HG02798 (cell line): Measurements from ENCODE around the gene PPP1R1B.

ENCODE experiments used
- ATAC-seq: cut with Tn5 transposase; IDR thresholded peaks from one replicate; pipeline ENCODE4 v1.9.1; 2021; ENCODE audit warnings: mild to moderate bottlenecking; ENCODE audit not compliant: unreplicated experiment, poor library complexity

The PPP1R1B gene

DNA sequence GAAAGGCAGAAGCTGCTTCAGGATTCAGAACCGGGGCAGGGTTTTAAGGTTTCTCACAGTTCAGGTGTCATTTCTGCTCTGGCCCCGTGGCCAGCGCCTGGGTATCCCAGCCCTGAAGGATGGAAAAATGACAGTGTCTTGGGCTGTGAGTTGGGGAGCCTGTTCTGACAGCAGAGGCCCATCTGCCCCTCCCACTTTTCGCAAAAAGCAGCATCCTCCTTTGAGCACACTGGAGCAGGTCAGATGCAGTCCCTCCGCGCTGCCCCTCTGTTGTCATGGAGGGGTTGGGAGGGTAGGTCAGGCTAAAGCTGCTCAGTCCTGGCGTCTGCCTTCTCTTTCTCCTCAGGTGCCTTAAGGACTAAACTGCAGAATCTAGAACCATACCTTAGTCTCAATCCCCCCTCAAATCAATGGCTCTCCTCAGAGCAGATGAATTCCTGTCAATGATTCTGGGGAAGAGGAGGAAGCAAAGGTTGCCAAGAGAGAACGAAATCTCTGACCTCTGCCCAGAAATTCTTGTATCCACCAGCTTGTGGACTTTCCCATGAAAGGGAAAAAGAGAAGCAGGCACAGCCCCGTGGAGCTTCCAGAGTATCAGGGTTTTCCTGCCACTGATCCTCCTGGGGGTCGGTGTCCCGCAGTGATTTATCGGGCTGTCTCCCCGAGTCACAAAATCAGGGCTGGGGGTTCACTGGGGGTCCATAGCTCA lies 26.3 kb upstream of the PPP1R1B start:
- no peak for ATAC-seq

DNA sequence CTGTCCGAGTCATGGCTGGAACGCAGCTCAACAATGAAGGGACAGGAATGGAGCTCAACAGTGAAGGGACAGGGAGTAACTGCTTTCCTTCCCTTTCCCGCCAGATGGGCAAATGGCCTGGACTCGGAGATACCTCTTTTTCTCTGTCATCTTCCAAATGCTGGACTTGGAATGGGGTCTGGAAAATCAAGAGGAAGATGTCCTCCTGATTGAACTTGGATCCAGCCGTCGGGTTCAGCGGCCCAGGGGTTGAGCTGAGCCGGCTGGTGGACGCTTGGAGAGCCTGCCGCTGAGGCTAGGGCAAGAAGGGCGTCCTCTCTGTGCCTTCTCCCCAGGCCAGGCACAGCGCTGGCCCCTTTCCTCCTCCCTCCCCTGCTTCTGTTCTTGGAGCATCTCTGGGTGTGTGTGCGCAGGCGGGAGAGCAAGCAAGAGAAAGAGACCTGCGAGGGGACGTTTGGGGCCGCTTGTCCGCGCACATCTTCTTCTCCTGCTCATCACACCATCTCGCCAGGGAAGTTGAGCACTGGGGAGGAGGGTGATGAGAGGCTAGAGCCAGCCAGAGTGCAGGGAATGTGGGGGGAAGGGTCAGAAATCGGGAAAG lies 25.7 kb upstream of the PPP1R1B start:
- no peak for ATAC-seq

DNA sequence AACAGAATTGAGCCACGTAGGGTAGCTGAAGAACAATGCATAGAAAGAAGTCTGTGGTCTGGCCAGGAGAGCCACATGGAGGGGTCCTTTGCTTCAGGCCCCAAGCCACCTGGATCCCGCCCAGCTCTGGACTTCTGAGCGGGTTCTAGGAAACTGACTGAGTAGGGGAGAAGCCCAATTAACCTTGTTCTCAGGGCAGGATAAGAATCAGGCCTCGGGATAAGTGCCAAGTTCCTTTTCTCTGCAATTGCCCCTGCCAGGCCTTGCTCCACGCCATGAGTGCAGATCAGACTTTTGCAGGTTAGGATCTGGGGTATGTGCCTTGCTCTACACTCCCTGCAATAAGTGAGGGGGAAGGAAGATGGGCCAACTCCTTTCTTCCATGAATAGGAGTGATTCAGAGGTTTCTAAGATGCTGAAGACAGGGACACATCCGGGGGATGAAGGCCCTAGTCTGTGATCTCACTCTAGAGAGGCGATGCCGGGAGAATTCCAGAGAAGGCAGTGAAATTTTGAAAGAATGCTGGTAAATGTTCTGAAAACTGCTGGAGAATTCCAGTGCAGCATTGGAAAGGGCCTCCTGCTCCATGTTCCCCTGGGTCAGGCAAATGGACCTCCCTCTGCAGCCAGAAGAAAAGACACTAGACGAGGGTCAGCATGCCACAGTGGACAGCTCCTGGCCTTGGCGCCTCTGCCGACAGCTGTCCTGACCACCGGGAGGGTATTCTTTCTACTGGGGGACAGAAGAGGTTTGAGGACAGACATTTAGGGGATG lies 24.8 kb upstream of the PPP1R1B start:
- no peak for ATAC-seq

DNA sequence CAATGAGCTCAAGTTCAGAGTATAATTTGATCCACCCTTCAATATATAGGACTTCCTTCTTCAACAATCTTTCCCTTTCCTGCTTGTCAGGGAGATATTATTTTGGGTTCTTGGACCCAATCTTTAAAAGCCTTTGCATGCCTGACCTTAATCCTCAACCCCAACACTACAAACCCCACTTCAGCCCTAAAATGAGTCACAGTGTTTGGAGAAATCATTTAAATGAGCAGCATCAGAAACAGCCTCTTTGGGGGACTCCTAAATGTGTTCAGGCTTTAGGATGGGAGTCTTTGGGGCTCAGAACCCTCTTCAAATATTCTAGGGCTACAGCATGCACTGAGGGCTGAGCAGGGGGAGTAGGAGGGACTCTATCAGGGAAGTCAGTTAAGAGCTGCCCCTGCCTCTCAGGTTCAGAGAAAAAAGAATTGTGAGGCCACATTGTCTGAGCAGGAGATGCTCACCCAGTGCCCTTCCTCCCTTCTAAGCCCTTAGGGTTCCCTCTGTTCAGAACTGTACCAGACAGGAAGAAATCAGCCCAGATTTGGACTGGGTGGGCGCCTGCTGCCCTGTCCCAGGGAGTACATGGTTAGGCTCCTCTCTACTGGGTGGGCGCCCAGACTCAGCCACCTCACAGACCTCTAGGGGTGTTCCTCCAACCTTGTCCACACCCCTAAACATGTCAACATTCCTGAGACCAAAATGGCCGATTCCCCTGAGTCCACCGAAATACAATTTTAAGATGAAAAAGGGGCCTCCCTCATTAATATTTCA lies 24.0 kb upstream of the PPP1R1B start:
- no peak for ATAC-seq

DNA sequence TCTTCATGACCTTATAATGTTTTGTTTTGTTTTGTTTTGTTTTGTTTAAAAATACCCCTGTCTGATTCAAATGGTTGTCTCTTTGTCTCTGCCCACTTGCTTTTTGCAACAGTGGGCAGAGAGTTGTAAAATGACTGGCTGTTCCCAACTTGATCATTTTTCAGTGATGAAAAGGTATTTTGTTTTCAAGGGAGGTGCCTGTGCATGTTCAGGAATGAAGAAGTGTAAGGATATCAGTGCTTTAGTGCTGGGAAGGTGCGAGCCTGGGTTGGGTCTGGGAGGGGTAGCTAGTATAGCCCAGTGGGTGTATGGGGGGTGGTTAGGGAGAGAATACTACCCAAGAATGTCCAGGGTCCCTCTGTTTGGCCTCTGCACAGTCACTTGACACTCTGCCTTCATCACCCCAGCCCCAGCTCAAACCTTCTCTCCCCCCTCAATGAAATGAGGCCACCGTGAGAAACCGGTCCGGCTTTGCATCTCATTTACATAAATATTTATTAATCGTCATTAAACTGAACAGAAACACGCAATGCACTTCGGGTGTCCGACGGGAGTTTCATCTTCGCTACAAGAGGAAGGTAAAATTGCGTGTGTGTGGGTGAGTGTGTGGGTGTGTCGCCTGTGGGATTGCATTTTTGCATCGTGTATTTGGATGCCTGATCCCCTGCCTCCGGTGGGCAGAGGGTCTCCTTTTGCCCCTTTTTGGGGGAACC lies 23.3 kb upstream of the PPP1R1B start:
- no peak for ATAC-seq

DNA sequence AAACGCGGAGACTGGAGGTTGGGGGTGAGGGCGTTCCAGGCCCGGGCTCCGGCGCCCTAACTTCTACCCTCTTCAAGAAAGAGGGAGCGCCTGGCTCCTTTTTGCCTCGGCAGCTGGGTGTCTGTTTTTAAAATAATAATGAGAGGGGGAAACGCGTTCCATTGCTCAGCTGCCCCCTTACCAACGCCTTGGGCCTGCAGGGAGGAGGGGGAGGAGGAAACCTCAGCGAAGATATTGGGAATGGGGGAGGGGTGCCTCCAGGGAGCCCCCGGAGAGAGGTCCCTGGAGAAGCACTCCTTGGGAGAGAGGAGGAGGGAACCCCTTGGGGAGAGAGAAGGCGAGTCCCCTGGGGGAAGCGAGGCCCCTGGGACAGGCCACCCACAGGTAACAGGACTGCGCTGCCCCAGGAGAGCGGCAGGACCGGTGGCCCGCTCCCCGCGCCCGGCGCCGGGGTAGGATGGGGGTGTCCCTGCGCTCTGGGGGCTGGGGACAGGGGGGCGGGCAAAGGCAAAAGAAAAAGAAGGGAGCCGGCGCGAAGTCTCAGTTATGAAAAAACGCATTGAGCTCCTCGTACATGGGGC lies 21.8 kb upstream of the PPP1R1B start:
- no peak for ATAC-seq

DNA sequence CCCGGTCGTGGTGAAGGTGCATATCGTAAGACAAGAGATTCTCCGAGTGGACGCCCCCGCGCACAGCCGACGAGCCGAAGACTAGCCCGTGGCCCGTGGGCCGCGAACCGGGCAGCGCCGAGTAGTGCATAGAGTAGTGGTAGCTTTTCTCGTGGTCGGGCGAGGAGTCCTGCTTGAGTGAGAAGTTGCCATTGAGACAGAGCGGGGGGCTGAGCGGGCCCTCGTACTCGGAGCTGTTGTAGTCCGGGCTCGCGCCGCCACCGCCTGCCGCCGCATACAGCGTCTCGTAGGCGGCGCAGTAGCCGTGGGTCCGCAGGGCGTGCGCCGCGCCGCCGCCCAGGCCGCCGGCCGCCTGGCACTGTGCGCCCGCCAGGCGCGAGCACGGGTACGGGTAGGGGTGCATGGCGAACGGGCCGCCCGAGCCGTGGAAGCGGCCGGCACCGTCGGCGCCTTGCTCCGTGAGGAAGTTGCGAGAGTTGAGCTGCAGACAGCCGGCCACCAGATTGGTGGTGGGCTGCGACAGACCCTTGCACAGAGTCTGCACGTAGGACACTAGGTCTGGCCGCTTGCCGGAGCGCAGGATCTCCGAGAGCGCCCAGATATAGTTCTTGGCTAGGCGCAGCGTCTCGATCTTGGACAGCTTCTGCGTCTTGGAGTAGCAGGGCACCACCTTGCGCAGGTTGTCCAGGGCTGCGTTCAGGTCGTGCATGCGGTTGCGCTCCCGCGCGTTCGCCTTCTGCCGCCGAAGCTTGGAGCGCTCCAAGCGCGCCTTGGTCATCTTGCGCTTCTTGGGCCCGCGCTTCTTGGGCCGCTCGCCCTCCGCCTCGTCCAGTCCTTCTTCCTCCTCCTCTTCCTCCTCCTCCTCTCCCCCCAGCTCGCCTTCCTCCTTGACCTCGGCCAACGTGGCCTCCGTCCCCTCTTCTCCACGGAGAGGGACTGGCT lies 21.0 kb upstream of the PPP1R1B start:
- no peak for ATAC-seq

DNA sequence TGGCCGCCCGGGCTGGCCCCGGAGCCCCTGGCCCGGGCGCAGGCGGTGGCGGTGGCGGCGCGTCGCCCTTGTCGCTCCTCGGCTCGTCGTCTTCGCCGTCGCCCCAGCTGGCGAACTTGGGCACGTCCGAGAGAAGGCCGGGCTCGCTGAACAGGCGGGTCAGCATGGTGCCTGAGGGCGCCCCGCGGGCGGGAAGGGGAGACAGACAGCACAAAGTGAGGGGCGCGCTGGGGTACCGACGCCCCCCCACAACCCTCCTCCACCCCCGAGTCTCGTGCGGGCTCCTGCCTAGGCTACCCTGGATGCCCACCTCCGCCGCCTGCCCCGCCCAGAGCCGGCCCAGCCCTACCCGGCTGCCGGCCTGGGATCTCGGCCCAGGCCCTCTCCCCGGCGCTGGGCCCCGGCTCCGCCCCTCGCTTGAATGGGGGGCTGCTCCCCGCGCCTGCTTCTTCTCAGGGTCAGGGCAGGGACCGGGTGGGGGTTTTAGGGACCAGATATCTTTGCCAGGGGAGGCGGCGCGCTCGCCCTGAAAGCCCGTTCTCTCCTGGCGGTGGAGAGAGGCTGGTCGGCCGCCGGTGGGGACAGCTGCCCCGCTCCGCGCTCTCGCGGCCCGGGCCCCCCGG lies 20.2 kb upstream of the PPP1R1B start:
- ATAC-seq: no peak

DNA sequence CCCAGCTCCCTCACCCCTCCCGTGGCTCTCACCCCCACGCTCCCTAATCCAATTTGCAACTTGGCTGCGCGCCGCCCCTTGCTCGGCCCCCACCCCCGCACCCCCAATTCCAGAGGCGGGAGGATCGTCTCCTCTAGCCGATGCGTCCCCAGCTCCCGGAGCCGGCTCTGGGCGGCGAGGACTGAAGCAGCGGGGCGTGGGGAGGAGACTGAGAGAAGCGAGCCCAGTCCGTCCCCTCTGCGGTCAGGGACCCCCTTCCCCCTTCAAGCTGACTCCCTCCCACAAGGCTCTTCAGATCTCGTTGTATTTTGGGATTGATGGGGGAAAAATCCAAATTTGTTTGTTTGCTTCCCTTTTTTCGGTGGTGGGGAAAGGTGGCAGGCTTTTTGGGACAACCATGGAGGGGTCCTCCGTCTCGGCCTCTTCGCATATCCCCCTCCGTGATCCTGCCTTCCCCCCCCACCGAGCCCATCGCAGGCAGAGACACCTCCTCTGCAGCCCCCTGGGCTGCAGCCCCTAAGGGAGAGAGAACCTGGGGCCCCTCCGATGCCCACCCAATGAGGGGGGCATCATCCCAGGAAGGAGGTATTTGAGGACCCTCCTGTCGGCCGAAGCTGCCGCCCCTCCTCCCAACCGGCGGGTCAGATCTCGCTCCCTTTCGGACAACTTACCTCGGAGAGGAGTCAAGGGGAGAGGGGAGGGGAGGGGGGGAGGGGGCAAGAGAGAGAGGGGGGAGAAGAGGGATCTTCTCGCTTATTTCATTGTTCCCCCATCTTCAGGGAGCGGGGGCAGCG lies 19.5 kb upstream of the PPP1R1B start:
- no peak for ATAC-seq

DNA sequence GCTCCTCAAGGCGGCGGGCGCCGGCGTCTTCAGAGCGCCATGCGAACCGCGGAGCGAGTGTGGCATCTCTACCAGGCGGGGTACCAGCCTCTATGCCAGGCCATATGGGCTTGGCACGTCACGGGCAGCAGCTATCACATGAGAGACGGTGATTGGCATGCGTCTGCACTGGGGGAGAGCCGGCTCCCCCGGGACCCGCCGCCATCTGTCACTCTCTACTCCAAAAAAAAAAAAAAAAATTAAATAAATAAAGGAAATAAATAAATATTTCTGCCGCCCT lies 19.0 kb upstream of the PPP1R1B start, which contains the start of gene NEUROD2:
NEUROD2 (minus strand) TSS at position 70 of the 280 bp plus-strand sequence. CDS start 1,321 bp downstream, outside the sequence.
- ATAC-seq: no peak

DNA sequence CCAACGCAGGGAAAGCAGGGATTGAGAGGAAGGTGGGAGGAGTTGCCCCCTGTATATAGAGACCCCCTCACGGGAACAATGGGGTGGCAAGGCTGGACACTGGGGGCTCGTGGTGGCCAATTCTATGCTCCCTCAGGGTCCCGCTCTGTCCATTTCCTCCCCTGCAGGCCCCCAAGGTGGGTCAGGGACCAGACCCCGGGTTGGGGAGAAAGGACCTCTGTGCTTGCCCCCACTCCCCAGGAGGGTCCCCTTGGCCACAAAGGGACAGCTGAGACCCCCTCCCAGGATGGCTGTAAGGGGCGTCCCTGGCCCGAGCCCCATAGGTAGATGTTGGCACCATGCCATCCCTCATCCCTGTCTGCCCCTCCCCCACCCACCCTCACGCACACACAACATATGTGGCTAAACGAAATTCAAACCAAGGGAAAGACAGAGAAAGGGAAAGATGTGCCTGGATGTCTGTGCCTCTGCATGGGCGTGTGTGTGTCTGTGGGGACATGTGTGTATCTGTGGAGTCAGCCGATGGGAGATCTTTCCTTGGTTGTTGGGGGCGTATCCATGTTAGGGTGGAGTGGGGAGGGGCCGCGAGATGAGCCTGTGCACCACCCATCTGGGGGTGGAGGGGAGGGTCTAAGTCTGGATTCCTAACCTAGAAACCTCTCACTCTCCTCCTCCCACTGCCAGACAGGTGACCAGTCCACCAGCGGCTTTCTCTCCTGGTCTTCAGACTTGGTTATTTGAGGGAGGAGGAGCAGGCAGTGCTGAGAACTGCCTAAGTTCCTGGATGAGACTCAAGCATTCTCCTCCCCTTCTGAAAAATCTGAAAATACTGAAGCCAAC lies 18.4 kb upstream of the PPP1R1B start:
- no peak for ATAC-seq

DNA sequence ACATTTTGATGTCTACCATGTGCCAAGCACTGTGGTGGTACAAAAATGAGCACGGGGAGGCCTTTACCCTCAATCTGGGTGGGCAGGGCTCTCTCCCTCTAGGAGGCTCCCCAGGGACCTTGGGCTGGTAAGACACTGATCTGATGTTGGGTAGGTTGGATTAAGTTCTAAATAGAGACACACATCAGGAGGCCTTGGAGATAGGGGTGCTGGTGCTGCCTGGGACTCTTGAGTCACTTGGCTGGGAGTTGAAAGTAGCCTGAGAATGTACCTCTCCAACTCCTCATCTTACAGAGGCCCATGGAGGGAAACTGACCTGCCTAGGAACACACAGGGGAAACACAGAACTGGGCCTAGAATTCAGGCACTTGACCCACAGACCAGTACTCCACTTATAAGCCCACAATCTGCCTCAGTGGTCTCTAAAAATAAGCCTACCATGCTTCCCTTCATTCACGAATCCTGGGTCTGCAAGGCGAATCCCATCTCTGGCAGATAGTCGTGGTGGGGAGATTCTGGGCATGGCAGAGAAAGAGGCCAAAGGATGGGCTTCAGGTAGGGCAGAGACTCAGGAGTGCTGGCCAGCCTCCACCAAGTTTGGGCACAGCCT lies 17.2 kb upstream of the PPP1R1B start:
- no peak for ATAC-seq

DNA sequence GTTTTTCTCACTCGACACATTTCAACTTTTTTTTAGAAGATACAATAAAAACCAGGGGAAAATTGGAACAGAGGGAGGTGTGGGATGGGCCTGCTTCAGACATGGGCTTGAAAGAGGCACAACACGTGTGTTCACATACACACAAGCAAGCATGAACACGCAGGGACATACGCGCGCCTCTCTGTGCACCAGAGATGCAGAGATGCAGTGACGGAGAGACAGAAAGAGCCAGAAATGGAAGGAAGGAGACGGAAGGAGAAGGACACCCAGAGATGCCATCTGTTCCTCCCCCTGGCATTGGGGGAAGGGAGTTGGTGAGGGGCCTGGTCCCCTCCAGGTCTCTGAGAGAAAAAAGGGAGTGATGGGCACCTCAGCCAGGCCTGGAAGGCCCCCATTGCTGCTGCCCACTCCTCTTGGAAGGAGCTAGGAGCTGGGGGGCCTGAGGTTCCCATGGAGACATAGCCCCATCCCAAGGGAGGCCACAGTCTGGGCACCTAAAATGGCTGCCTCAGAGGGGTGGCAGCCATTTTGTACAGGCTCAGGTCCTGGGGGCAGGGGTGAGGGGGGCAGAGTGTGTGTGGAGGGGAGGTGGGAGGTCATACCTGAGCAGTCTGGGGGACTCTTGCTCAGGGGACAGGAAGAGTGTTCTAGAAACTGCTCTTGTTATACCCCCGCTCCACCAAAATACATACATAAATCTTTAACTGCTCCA lies 15.2 kb upstream of the PPP1R1B start:
- no peak for ATAC-seq

DNA sequence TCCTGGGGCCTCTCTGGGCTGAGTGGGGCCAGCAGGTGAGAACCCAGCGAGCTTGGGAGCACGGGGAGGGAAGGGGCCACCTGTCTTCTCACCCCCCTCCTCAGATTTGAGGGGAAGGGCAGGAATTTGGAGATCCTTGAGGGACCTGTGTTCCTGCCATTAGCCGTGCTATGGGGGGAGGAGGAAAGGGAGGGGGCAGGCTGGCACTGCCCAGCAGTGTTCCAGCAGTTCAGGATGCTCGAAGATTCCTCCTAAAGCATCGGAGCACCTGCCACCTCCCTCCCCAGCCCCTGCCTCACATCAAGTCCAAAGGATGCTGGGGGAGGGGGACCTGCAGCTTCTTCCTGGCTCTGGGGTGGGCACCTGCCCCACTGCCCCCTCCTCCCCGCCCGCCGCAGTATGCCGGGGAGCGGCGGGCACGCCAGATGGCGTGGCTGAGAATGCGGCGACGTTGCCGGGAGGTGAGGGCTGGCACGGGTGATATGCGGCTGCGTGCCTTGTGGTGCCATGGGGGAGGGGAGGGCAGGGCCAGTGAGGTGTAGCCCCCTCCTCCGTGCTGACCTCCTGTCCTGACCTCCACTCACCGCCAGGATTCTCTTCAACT lies 14.4 kb upstream of the PPP1R1B start:
- no peak for ATAC-seq

DNA sequence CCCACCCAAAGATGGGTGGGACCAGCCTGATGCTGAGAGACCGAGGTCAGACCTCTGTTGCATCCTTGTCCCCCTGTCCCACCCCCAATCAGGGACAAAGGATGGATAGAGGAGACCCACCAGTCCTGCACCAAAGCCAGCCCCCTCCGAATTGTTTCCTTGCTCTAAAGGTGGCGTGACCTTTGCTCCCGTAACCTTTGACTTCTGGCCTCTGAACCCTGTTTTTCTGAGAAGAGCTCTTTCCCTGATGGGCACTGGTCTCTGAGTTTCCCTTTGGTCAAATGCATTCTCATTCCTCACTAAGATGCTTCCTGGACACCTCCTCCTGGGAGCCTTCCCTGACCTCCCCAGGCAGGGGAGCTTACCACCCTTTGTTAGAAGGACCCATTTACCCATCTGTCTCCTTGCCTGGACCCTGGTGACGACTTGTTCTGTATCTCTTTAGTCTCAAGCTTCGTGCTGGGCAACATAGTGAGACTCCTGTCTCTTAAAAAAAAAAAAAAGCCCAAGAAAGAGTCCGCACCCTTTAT lies 13.8 kb upstream of the PPP1R1B start:
- ATAC-seq: no peak
